ENCODE results near the gene ZMYM4. TPM values are rescaled to one million over a fixed set of nuclear protein-coding genes. Genes with fewer than 3 reads are reported as not detected.
A peak's percentile ranks its signal among the peaks of the same experiment; 100 is the strongest.

The ZMYM4 gene
- total RNA-seq, 2 experiments from 2014 or later = 25.1 to 29.1 TPM

DNA sequence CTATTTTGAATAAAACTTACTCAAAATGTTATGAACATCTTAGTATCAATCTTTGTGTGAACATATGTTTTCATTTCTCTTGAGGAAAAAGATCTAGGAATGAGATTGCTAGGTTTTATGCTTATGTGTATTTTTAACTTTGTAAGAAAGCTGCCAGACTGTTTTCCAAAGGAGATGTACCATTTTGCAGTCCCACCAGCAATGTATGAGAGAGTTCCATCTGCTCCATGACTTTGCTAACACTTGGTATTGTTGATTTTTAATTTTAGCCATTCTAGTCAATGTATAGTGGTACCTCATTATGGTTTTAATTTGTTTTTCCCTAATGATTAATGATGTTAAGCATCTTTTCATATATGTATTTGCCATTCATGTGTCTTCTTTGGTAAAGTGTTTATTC is 132.5 kb downstream of the ZMYM4 start:
- CTCF ChIA-PET = no interaction called here
- H3K27me3 Mint-ChIP-seq = no peaks in the 10 kb centered on the region
- no peaks in the 10 kb centered on the region for H3K4me1 Mint-ChIP-seq
- H3K36me3 Mint-ChIP-seq (ENCODE audit: low read depth) = peaks cover 39% of the 10 kb centered on the region
- no peak for DNase-seq
- no peak overlapping the region for H3K4me3 Mint-ChIP-seq
- H3K9me3 Mint-ChIP-seq = no peaks in the 10 kb centered on the region
- POLR2A ChIA-PET = no interaction called here
- H3K27ac Mint-ChIP-seq = no peak overlapping the region

DNA sequence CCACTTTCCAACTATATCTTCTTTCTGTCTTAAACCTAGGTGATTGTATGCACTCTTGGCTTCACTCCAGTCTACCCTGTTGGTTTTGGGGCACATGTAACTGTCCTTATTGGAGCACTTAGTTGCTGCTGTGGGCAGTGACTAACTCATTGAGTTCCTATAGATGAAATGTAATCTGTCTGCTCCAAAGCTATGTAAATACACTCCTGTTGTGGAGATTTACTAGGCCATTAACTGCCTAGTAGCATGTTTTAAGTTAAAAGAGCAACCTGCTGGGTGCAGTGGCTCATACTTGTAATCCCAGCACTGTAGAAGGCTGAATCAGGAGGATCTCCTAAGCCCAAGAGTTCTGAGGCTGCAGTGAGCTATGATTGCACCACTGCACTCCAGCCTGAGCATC is 137.6 kb downstream of the ZMYM4 start:
- ChIA-PET POLR2A (no interaction called here), CTCF (interaction anchor here (0.9 to 1.2 kb wide), 2 partner anchors 9 to 12 kb away, joined by 3 to 6 read pairs; no protein-coding TSS in a partner anchor)
- Mint-ChIP-seq H3K27ac (no peak overlapping the region), H3K4me3 (no peak overlapping the region), H3K4me1 (no peaks in the 10 kb centered on the region), H3K36me3 (ENCODE audit: low read depth) (peaks cover 36% of the 10 kb centered on the region), H3K9me3 (no peaks in the 10 kb centered on the region), H3K27me3 (no peaks in the 10 kb centered on the region)
- no peak for DNase-seq

DNA sequence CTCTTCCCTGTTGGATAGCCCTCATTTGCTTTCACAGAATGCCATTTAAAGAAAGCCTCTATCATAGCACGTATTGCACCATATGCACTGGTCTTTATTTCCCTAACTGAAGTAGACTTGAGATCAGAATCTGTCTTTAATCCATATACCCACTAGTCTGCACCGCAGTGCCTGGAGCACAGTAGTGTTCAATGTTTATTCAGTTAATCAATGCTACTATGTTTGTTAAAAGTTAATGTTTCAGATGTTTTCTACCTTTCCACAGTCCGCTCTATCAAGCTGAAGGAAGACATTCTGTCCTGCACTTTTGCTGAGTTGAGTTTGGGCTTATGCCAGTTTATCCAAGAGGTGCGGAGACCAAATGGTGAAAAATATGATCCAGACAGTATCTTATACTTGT is 139.2 kb downstream of the ZMYM4 start:
- CTCF ChIA-PET = interaction anchor here (1.2 kb wide), 1 partner anchor 145 kb away, joined by 4 read pairs; no protein-coding TSS in a partner anchor
- Mint-ChIP-seq H3K4me3 (no peak overlapping the region), H3K27ac (no peak overlapping the region), H3K27me3 (no peaks in the 10 kb centered on the region), H3K9me3 (no peaks in the 10 kb centered on the region), H3K36me3 (ENCODE audit: low read depth) (peaks cover 28% of the 10 kb centered on the region), H3K4me1 (no peaks in the 10 kb centered on the region)
- DNase-seq = no peak
- POLR2A ChIA-PET = no interaction called here

DNA sequence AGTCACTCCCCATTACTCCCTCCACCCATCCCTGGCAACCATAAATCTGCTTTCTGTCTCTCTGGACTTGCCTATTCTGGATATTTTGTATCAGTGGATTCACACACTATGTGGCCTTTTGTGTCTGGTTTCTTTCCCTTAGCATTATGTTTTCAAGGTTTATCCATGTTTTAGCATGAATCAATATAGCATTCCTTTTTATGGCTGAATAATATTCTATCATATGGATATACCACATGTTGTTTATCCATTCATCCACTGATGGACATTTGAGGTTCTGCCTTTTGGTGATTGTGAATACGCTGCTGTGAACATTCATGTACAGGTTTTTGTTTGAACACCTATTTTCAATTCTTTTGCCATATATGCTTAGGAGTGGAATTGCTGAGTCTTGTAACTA is 140.4 kb downstream of the ZMYM4 start:
- Mint-ChIP-seq H3K4me3 (no peak overlapping the region), H3K9me3 (no peaks in the 10 kb centered on the region), H3K36me3 (ENCODE audit: low read depth) (peaks cover 28% of the 10 kb centered on the region), H3K27me3 (no peaks in the 10 kb centered on the region), H3K27ac (no peak overlapping the region), H3K4me1 (no peaks in the 10 kb centered on the region)
- no peak for DNase-seq
- POLR2A ChIA-PET = no interaction called here
- CTCF ChIA-PET = no interaction called here

DNA sequence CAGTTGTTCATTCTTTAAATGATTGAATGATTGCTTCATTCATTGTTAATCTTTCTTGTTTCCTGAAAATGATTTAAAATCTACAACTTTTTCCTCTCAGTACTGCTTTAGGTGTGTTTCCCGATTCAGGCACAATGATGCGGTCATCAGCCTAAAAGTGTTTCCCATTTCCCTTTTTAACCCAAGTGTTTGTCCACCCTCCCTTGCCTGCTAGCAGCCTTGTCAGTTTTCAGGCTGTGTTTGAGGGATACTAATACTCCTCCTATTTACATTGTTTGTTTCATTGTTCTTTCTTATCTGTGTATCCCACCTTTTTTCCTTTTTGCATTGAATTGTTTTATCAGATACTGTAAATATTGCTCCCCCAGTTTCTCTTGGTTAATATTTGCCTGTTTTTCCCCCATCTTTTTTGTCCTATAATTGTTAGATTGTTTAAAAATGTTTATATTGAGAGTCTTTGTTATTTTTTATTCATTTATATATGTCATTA is 157.6 kb downstream of the ZMYM4 start:
- H3K4me1 Mint-ChIP-seq = peaks cover 1% of the 10 kb centered on the region
- ChIA-PET POLR2A (no interaction called here), CTCF (no interaction called here)
- no peak for DNase-seq
- H3K27me3 Mint-ChIP-seq = no peaks in the 10 kb centered on the region
- no peaks in the 10 kb centered on the region for H3K9me3 Mint-ChIP-seq
- no peak overlapping the region for H3K4me3 Mint-ChIP-seq
- no peak overlapping the region for H3K27ac Mint-ChIP-seq
- H3K36me3 Mint-ChIP-seq (ENCODE audit: low read depth) = peaks cover 3% of the 10 kb centered on the region

DNA sequence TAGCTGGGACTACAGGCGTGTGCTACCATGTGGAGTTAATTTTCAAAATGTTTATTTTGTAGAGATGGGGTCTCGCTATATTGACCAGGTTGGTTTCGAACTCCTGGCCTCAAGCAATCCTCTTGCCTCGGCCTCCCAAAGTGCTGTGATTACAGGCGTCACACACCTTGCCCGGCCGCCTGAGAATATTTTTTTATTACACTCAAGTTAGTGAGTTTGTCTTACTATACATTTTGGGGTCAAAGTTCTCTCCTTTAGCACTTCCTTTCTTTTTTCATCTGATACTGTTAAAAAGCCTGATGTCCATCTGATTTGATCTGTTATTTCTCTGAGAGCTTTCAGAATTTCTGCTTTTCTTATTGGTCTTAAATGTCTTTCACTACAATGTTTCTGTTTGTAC is 159.9 kb downstream of the ZMYM4 start:
- Mint-ChIP-seq H3K4me3 (no peak overlapping the region), H3K9me3 (no peaks in the 10 kb centered on the region), H3K4me1 (peaks cover 11% of the 10 kb centered on the region), H3K27me3 (no peaks in the 10 kb centered on the region), H3K27ac (peak overlapping the region; percentile 42), H3K36me3 (ENCODE audit: low read depth) (peaks cover 14% of the 10 kb centered on the region)
- ChIA-PET POLR2A (no interaction called here), CTCF (interaction anchor here (0.6 kb wide), 1 partner anchor 33 kb away, joined by 3 read pairs; no protein-coding TSS in a partner anchor)
- DNase-seq = no peak

DNA sequence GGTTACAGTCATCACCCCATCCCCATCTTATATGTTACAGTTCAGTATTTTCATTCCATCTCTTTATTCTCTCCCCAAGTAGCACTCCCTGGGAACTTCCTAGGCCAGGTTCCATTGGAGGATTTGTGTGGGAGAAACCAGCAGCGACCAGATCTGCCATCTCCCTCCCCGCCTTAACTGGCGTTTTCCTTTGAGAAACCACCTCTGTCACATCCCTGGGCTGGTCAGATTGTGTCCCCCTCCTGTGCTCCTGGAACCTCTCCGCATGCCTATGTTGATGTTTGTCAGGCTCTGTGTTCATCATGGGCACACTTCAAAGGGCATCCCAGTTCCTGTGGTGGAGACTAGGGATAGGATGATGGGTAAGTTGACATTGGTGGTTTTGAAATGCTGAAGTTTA is 162.3 kb downstream of the ZMYM4 start:
- Mint-ChIP-seq H3K4me3 (no peak overlapping the region), H3K4me1 (peaks cover 11% of the 10 kb centered on the region), H3K27me3 (no peaks in the 10 kb centered on the region), H3K9me3 (no peaks in the 10 kb centered on the region), H3K36me3 (ENCODE audit: low read depth) (peaks cover 22% of the 10 kb centered on the region), H3K27ac (no peak overlapping the region)
- ChIA-PET POLR2A (no interaction called here), CTCF (interaction anchor here (2.4 kb wide), 1 partner anchor 13 kb away, joined by 9 read pairs; no protein-coding TSS in a partner anchor)
- DNase-seq = no peak

DNA sequence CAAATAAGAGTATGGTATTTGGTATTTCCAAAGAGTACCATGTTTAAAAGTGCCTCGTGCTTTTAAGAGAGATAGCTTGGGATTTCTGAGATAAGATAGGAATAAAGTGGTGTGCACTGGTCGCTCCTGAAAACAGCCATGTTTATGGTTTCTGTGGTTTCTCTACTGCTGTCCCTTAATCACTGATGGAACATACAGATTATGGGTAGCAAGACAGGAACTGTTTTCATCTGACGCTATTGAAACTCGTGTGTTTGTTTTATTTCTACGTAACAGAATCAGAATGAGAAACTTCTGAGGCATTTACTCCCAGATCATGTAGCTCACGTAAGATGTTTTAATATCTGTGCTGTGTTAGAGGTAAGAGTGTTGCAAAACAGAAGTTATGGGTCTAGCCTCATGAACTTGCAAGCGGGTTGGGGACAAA is 162.7 kb downstream of the ZMYM4 start:
- no peak for DNase-seq
- Mint-ChIP-seq H3K27me3 (no peaks in the 10 kb centered on the region), H3K36me3 (ENCODE audit: low read depth) (peaks cover 22% of the 10 kb centered on the region), H3K27ac (no peak overlapping the region), H3K4me3 (no peak overlapping the region), H3K4me1 (peaks cover 11% of the 10 kb centered on the region), H3K9me3 (no peaks in the 10 kb centered on the region)
- POLR2A ChIA-PET = interaction anchor here (0.5 kb wide), 1 partner anchor 986 kb away, joined by 3 read pairs; no protein-coding TSS in a partner anchor
- CTCF ChIA-PET = interaction anchor here (0.8 to 2.4 kb wide), 3 partner anchors 12 to 21 kb away, joined by 3 to 9 read pairs (median 6); no protein-coding TSS in a partner anchor

DNA sequence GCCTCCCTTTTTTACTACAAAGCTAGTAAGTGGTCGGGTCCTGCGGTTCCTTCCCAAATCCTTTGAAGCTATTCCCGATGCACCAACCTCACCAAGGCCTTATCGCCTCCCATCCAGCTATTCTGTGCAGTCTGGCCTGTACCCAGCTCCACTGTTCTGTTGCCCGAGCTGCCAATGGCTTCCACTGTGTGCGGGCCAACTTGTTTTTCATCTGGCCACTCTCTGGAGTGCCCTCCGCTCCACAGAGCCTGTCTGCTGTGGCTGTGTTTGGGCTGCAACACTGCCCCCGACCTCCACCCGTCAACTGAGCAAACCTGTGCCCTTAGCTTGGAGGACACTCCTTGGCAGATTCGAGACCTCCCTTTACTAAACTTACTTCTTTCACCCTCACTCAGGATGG is 163.7 kb downstream of the ZMYM4 start:
- Mint-ChIP-seq H3K36me3 (ENCODE audit: low read depth) (peaks cover 22% of the 10 kb centered on the region), H3K4me3 (no peak overlapping the region), H3K27ac (no peak overlapping the region), H3K4me1 (peaks cover 11% of the 10 kb centered on the region), H3K27me3 (no peaks in the 10 kb centered on the region), H3K9me3 (no peaks in the 10 kb centered on the region)
- DNase-seq = no peak
- ChIA-PET CTCF (interaction anchor here (1.9 to 2.4 kb wide), 2 partner anchors 11 to 20 kb away, joined by 6 to 9 read pairs; no protein-coding TSS in a partner anchor), POLR2A (no interaction called here)

DNA sequence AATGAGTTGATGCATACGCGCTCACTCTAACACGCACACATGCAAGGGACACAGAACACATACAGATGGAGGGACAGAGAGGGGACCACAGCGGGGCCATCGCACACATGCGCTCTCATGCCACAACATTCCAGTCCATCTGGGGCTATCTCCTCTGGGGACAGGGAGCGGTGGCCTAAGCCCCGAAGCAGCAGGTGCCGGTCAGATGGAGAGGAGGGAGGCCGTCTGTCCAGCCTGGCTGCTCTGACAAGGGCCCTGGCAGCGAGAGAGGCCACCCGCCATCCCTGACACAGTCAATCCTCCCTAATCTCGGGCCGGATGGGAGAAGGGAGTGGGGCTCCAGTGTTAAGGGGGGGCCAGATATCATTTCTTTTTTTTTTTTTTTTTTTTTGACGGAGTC is 165.2 kb downstream of the ZMYM4 start:
- H3K36me3 Mint-ChIP-seq (ENCODE audit: low read depth) = peaks cover 24% of the 10 kb centered on the region
- H3K4me1 Mint-ChIP-seq = peaks cover 11% of the 10 kb centered on the region
- POLR2A ChIA-PET = no interaction called here
- CTCF ChIA-PET = interaction anchor here (1.6 kb wide), 1 partner anchor 17 kb away, joined by 5 read pairs; no protein-coding TSS in a partner anchor
- no peak overlapping the region for H3K27ac Mint-ChIP-seq
- no peaks in the 10 kb centered on the region for H3K27me3 Mint-ChIP-seq
- H3K4me3 Mint-ChIP-seq = no peak overlapping the region
- DNase-seq = no peak
- no peaks in the 10 kb centered on the region for H3K9me3 Mint-ChIP-seq

DNA sequence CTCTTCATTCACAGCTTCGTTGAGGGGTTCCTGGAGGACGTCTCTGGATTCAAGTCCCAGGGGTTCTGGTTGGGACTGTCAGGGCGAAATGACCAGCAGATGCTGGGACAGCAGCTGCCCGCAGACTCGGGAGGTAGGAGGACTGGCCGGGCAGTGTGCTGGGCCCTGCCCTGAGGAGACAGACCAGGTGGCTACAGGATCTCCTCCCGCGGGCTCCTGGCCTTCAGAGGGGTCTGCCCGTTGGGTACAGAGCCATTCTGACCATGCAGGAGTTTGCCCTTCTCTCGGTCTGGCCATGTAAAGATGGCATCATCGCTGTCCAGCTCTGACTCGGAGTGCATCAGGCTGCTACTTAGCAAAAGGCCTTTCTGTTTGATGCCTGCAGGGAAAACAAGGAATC is 166.2 kb downstream of the ZMYM4 start:
- POLR2A ChIA-PET = no interaction called here
- H3K36me3 Mint-ChIP-seq (ENCODE audit: low read depth) = peaks cover 24% of the 10 kb centered on the region
- no peak overlapping the region for H3K27ac Mint-ChIP-seq
- peaks cover 11% of the 10 kb centered on the region for H3K4me1 Mint-ChIP-seq
- H3K9me3 Mint-ChIP-seq = no peaks in the 10 kb centered on the region
- no peak for DNase-seq
- no peak overlapping the region for H3K4me3 Mint-ChIP-seq
- CTCF ChIA-PET = interaction anchor here (1.6 kb wide), 1 partner anchor 16 kb away, joined by 5 read pairs; no protein-coding TSS in a partner anchor
- no peaks in the 10 kb centered on the region for H3K27me3 Mint-ChIP-seq

DNA sequence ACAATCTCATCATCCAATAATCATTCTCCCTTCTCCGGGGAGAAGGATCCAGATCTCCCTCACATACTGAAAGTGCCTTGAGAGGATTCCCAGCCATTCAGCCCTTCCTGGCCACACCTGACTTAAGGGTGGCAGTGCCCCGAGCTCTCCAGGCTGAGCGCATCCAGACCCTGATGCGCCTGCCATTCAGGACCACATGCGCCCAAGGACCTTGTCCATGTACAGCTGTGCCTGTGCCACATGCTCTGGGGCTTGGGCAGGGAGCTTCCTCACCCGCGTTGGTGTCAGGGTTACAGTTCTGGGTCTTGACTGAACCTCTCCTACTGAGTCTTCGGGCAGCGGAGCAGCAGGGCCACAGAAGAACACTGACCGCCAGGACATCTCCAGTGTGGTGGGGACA is 167.6 kb downstream of the ZMYM4 start:
- H3K4me3 Mint-ChIP-seq = no peak overlapping the region
- peaks cover 11% of the 10 kb centered on the region for H3K4me1 Mint-ChIP-seq
- H3K9me3 Mint-ChIP-seq = no peaks in the 10 kb centered on the region
- H3K36me3 Mint-ChIP-seq (ENCODE audit: low read depth) = peaks cover 21% of the 10 kb centered on the region
- no peak for DNase-seq
- POLR2A ChIA-PET = no interaction called here
- CTCF ChIA-PET = no interaction called here
- H3K27ac Mint-ChIP-seq = no peak overlapping the region
- H3K27me3 Mint-ChIP-seq = no peaks in the 10 kb centered on the region

DNA sequence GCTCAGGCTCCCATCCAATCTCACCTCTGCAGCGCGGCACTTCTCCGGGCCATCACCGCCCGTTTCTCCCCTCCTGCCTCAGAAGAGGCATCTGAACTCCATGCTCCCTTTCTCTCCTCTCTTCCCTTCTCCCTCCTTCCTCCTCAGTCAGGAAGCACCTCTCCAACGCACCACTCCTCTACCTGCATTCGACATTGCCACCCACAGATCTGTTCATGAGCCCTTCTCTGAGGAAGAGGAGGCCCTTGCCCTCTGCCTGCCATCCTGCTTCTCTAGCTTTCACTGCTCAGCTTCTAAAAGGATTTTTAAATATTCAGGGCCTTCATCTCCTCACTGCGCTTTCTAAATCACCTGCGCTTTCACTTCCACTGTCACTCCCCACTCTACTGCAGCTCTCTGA is 168.7 kb downstream of the ZMYM4 start:
- POLR2A ChIA-PET = no interaction called here
- Mint-ChIP-seq H3K36me3 (ENCODE audit: low read depth) (peaks cover 22% of the 10 kb centered on the region), H3K9me3 (no peaks in the 10 kb centered on the region), H3K27me3 (no peaks in the 10 kb centered on the region), H3K4me3 (no peak overlapping the region), H3K27ac (no peak overlapping the region), H3K4me1 (peaks cover 6% of the 10 kb centered on the region)
- DNase-seq = no peak
- CTCF ChIA-PET = interaction anchor here (6.8 kb wide), 1 partner anchor 13 kb away, joined by 37 read pairs; no protein-coding TSS in a partner anchor

DNA sequence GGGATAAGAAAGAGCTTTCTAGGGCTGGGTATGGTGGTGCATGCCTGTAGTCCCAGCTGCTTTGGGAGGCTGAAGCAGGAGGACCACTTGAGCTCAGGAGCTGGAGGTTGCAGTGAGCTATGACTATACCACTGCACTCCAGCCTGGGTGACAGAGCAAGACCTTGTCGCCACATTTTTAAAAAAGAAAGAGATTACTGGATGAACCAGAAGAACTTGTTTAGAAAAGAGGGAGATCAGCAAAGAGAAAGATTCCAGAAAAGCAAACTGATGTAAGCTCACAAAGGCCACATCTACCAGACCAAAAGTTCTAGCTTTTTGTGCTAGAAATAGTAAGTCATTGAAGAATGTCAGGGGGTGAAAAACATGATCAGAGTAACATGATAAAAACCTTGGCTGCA is 171.1 kb downstream of the ZMYM4 start:
- no peaks in the 10 kb centered on the region for H3K27me3 Mint-ChIP-seq
- H3K9me3 Mint-ChIP-seq = no peaks in the 10 kb centered on the region
- no peak overlapping the region for H3K4me3 Mint-ChIP-seq
- CTCF ChIA-PET = interaction anchor here (1.3 to 6.8 kb wide), 5 partner anchors 11 to 287 kb away, joined by 3 to 37 read pairs (median 4); no protein-coding TSS in a partner anchor
- peaks cover 7% of the 10 kb centered on the region for H3K4me1 Mint-ChIP-seq
- H3K36me3 Mint-ChIP-seq (ENCODE audit: low read depth) = peaks cover 10% of the 10 kb centered on the region
- H3K27ac Mint-ChIP-seq = no peak overlapping the region
- no peak for DNase-seq
- POLR2A ChIA-PET = no interaction called here

Measured in activated CD4-positive, alpha-beta T cell treated with anti-CD3 and anti-CD28 coated beads, Interleukin-2, amount 10 ng/mL, durations not matched to agents 7 days and 5 days (primary cell).